Endothelial cell of umbilical vein (primary cell): ENCODE results near the gene KRT6A. TPM values are rescaled to one million over a fixed set of nuclear protein-coding genes. Genes with fewer than 3 reads are reported as not detected.

Experiments used
- BruUV-seq: library from RNA; stranded (reverse); fragments of 400-500 nt; replicated peaks from 2 replicates; lab custom pipeline; 2021; lab: Mats Ljungman, UMichigan
- CTCF ChIA-PET: fragments of 300-600, 350-600 bp; sonication (Branson Sonifier 250); formaldehyde crosslinking; loops from one replicate; lab custom pipeline; 2021; ENCODE audit warnings: antibody characterized with exemption, inconsistent platforms; lab: Charles Lee
- POLR2A ChIA-PET: fragments of 300-600, 350-600 bp; sonication (Branson Sonifier 250); formaldehyde crosslinking; loops from one replicate; lab custom pipeline; 2021; ENCODE audit warnings: antibody characterized with exemption, inconsistent platforms; lab: Charles Lee
- DNase-seq: peaks from one replicate; pipeline ENCODE4 v3.0.0-alpha.2; 2011; ENCODE audit warnings: low read depth, low spot score
- FAIRE-seq: peaks from 2 replicates; lab custom pipeline; 2011; peaks lifted over from hg19 to GRCh38; lab: Jason Lieb, UNC
- H2AFZ ChIP-seq: 2 replicates; pipeline ENCODE4 v1.6.0; 2012; ENCODE audit warnings: low read depth, low read length, control low read depth, inconsistent platforms
- H3K27ac ChIP-seq: 2 replicates; pipeline ENCODE4 v1.5.1; 2011; ENCODE audit warnings: low read depth, mild to moderate bottlenecking, control low read depth, low read length, moderate library complexity; ENCODE audit not compliant: insufficient read depth
- H3K27me3 ChIP-seq, 2 experiments: 2 replicates each; pipeline versions ENCODE4 v1.6.0 to v1.6.1; 2011; ENCODE audit warnings: low read length in 2 of 2, mixed read lengths in 1 of 2; ENCODE audit not compliant: control insufficient read depth in 2 of 2, insufficient read depth in 2 of 2
- H3K36me3 ChIP-seq, 2 experiments: 2 replicates in 1 of 2; 3 replicates in 1 of 2; pipeline ENCODE4 v1.5.1; 2011; ENCODE audit warnings: low read length in 2 of 2, mild to moderate bottlenecking in 1 of 2, moderate library complexity in 1 of 2; ENCODE audit not compliant: control insufficient read depth in 2 of 2, insufficient read depth in 2 of 2; ENCODE audit errors: extremely low read depth in 1 of 2
- H3K4me1 ChIP-seq: 3 replicates; pipeline ENCODE4 v1.5.1; 2011; ENCODE audit warnings: mild to moderate bottlenecking, low read length; ENCODE audit not compliant: control insufficient read depth, insufficient read depth; ENCODE audit errors: extremely low read depth
- H3K4me2 ChIP-seq: 2 replicates; pipeline ENCODE4 v1.6.1; 2011; ENCODE audit warnings: low read length, control low read depth, mixed read lengths; ENCODE audit not compliant: insufficient read depth
- H3K4me3 ChIP-seq, 3 experiments: fragments of 200-600 bp in 1 of 3; sonication (generic), shearing (Covaris generic) in 1 of 3; replicated peaks in 1 of 3; 2 replicates each; pipeline ENCODE4 v1.5.1; 2011 to 2016; ENCODE audit warnings: control low read depth in 3 of 3, low read length in 3 of 3, mild to moderate bottlenecking in 2 of 3, inconsistent platforms in 1 of 3, low read depth in 1 of 3, moderate library complexity in 1 of 3; ENCODE audit not compliant: insufficient read depth in 1 of 3
- H3K79me2 ChIP-seq: 2 replicates; pipeline ENCODE4 v1.6.0; 2012; ENCODE audit warnings: low read length, inconsistent platforms; ENCODE audit not compliant: control insufficient read depth, insufficient read depth
- H3K9ac ChIP-seq: replicated peaks from 2 replicates; pipeline ENCODE3; 2011; ENCODE audit warnings: low read length, control low read depth; ENCODE audit not compliant: insufficient read depth; ENCODE audit errors: extremely low read depth
- H3K9me1 ChIP-seq: replicated peaks from 3 replicates; pipeline ENCODE4 v1.6.0; 2011; ENCODE audit warnings: mild to moderate bottlenecking, low read length; ENCODE audit not compliant: control insufficient read depth, insufficient read depth; ENCODE audit errors: extremely low read depth
- H3K9me3 ChIP-seq: replicated peaks from 2 replicates; pipeline ENCODE4 v1.5.1; 2012; ENCODE audit warnings: low read length, inconsistent platforms; ENCODE audit not compliant: control insufficient read depth, insufficient read depth
- H4K20me1 ChIP-seq: replicated peaks from 2 replicates; pipeline ENCODE3; 2011; ENCODE audit warnings: mild to moderate bottlenecking, low read length; ENCODE audit not compliant: control insufficient read depth, insufficient read depth; ENCODE audit errors: extremely low read depth
- EZH2 ChIP-seq: IDR thresholded peaks from 2 replicates; pipeline ENCODE4 v1.6.1; 2012; ENCODE audit warnings: borderline replicate concordance, low read depth, mild to moderate bottlenecking, moderate library complexity, low read length, inconsistent platforms; ENCODE audit not compliant: severe bottlenecking
- FOS ChIP-seq: IDR thresholded peaks from 2 replicates; pipeline ENCODE4 v1.6.1; 2011; ENCODE audit warnings: mild to moderate bottlenecking, low read length, moderate library complexity, borderline replicate concordance; ENCODE audit not compliant: insufficient read depth
- GATA2 ChIP-seq: IDR thresholded peaks from 2 replicates; pipeline ENCODE4 v1.7.0; 2011; ENCODE audit warnings: low read depth, mild to moderate bottlenecking, moderate library complexity, mixed read lengths, low read length; ENCODE audit not compliant: insufficient read length, insufficient read depth
- JUN ChIP-seq: IDR thresholded peaks from 2 replicates; pipeline ENCODE4 v1.6.1; 2011; ENCODE audit warnings: borderline replicate concordance, low read depth; ENCODE audit not compliant: insufficient read length, insufficient read depth
- MYC ChIP-seq: IDR thresholded peaks from one replicate; pipeline ENCODE4 v1.6.1; 2011; ENCODE audit warnings: mild to moderate bottlenecking, low read depth, low read length
- POLR2A ChIP-seq: IDR thresholded peaks from 2 replicates; pipeline ENCODE4 v1.6.1; 2012; ENCODE audit warnings: low read depth, mild to moderate bottlenecking, control low read depth, low read length
- POLR2AphosphoS5 ChIP-seq: IDR thresholded peaks from 2 replicates; pipeline ENCODE4 v1.6.1; 2012; ENCODE audit warnings: low read depth, mild to moderate bottlenecking, control low read depth, low read length, moderate library complexity; ENCODE audit not compliant: insufficient read depth
- dilution Hi-C: fragments of 300-500 bp; cut with MboI; formaldehyde crosslinking; loops from one replicate; pipeline ENCODE4 v1.15.0; 2019; ENCODE audit warnings: low sequenced_read_pairs; ENCODE audit not compliant: extremely low pct_ligation_motif_present
- intact Hi-C: fragments of 100-400 bp; cut with micrococcal nuclease; formaldehyde crosslinking; loops from one replicate; pipeline ENCODE4 v1.10.0; 2022
- polyA plus RNA-seq, 4 experiments: library from polyadenylated mRNA; depleted of rRNA in 3 of 4; stranded (reverse) in 3 of 4; unstranded in 1 of 4; fragments of >200 nt; gene quantifications; 2 replicates each; pipeline versions ENCODE4 v1.2.1 to v1.2.3, GENCODE V29; 2011 to 2012; ENCODE audit warnings: missing spikeins in 1 of 4
- total RNA-seq: library from RNA; stranded (reverse); gene quantifications from 2 replicates; pipeline ENCODE4 v1.2.3, GENCODE V29; 2021
- TF ChIP-seq, protein P1 (sequence below), 2 donors: IDR thresholded peaks; 1 replicate in 1 of 2; 2 replicates in 1 of 2; pipeline ENCODE4 v1.5.1; 2011; ENCODE audit warnings: low read length in 2 of 2, mild to moderate bottlenecking in 2 of 2, moderate library complexity in 2 of 2, control low read depth in 1 of 2, inconsistent platforms in 1 of 2, low read depth in 1 of 2; ENCODE audit not compliant: insufficient read depth in 1 of 2; ENCODE audit errors: extremely low read depth in 1 of 2
- TF ChIP-seq, protein P2 (sequence below): IDR thresholded peaks from 2 replicates; pipeline ENCODE4 v1.6.1; 2011; ENCODE audit not compliant: insufficient read depth, insufficient read length

KRT6A gene
- total and polyA plus RNA-seq, 2 donors (not counting 3 experiments of a cell fraction or from before 2014, with no cell fraction given) = 0.64 TPM; not detected in 1

DNA sequence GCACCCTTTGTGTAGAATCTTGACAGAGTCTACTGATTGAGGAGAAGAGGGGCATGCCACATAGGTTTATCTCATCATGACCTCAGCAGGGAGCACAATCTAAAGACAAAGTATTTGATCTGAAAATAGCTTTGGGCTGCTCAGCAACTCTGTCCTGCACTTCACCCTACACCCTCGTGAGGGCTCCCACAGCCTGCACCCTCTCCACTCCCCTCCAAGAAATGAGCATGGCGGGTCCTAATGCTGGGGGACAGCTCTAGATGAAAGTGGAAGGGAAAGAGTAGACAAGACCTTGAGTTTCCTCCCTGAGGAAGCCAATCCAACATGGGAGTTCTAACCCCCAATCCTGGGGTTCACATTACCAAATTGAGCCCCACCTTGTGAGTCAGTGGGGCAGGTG lies 37.8 kb upstream of the KRT6A start:
- H3K27ac ChIP-seq = no peak overlapping the region
- no peak overlapping the region for H3K4me3 ChIP-seq
- CTCF ChIA-PET = no interaction called here
- TF ChIP-seq MYC (no peak), EZH2 (no peak), FOS (no peak), POLR2AphosphoS5 (no peak), JUN (no peak), GATA2 (no peak), POLR2A (no peak)
- TF ChIP-seq, protein P1, sequence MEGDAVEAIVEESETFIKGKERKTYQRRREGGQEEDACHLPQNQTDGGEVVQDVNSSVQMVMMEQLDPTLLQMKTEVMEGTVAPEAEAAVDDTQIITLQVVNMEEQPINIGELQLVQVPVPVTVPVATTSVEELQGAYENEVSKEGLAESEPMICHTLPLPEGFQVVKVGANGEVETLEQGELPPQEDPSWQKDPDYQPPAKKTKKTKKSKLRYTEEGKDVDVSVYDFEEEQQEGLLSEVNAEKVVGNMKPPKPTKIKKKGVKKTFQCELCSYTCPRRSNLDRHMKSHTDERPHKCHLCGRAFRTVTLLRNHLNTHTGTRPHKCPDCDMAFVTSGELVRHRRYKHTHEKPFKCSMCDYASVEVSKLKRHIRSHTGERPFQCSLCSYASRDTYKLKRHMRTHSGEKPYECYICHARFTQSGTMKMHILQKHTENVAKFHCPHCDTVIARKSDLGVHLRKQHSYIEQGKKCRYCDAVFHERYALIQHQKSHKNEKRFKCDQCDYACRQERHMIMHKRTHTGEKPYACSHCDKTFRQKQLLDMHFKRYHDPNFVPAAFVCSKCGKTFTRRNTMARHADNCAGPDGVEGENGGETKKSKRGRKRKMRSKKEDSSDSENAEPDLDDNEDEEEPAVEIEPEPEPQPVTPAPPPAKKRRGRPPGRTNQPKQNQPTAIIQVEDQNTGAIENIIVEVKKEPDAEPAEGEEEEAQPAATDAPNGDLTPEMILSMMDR (IDR thresholded peaks at IDR 0.05; ENCODE audit: extremely low read depth in 1 of 2, insufficient read depth in 1 of 2, low read depth in 1 of 2, low read length in 2 of 2) = no peak
- TF ChIP-seq, protein P2, sequence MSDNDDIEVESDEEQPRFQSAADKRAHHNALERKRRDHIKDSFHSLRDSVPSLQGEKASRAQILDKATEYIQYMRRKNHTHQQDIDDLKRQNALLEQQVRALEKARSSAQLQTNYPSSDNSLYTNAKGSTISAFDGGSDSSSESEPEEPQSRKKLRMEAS = no peak
- dilution Hi-C loops (no loop called here), intact Hi-C loops (no loop called here)
- DNase-seq (no peak), FAIRE-seq (no peak)
- no peak overlapping the region for H2AFZ ChIP-seq
- POLR2A ChIA-PET = no interaction called here
- no peaks in the 10 kb centered on the region for H4K20me1 ChIP-seq
- no TSS peak for BruUV-seq
- H3K4me1 ChIP-seq = no peaks in the 10 kb centered on the region
- H3K27me3 ChIP-seq = no peaks in the 10 kb centered on the region
- no peaks in the 10 kb centered on the region for H3K9me1 ChIP-seq
- no peak overlapping the region for H3K9ac ChIP-seq
- no peaks in the 10 kb centered on the region for H3K9me3 ChIP-seq
- H3K4me2 ChIP-seq = no peak overlapping the region
- H3K36me3 ChIP-seq = no peaks in the 10 kb centered on the region
- no peaks in the 10 kb centered on the region for H3K79me2 ChIP-seq
